CD14-positive monocyte (primary cell): ENCODE data around the gene TMEM258. TPM values are rescaled to one million over a fixed set of nuclear protein-coding genes. Genes with fewer than 3 reads are reported as not detected.

Experiments
- DNase-seq, 3 donors: peaks; one replicate each; pipeline ENCODE4 v3.0.0-alpha.2; 2011 to 2022
- H2AFZ ChIP-seq: 2 replicates; pipeline ENCODE4 v1.6.0; 2012; ENCODE audit warnings: mild to moderate bottlenecking, low read depth, low read length, inconsistent platforms; ENCODE audit not compliant: insufficient read depth, poor library complexity, severe bottlenecking
- H3K27ac ChIP-seq, 2 donors: 1 replicate in 1 of 2; 2 replicates in 1 of 2; pipeline ENCODE4 v1.5.1; 2012 to 2013; ENCODE audit warnings: low read length in 2 of 2, control low read depth in 1 of 2, inconsistent platforms in 1 of 2, low read depth in 1 of 2, mild to moderate bottlenecking in 1 of 2
- H3K27me3 ChIP-seq, 2 donors: one replicate each; pipeline versions ENCODE4 v1.6.0 to v1.6.1; 2011 to 2013; ENCODE audit warnings: low read length in 2 of 2; ENCODE audit not compliant: control insufficient read depth in 2 of 2, insufficient read depth in 2 of 2
- H3K36me3 ChIP-seq, 2 donors: replicated peaks in 1 of 2; 1 replicate in 1 of 2; 2 replicates in 1 of 2; pipeline versions ENCODE4 v1.5.1 to v1.6.1; 2012 to 2013; ENCODE audit warnings: low read length in 2 of 2, control low read depth in 1 of 2, inconsistent platforms in 1 of 2, mild to moderate bottlenecking in 1 of 2; ENCODE audit not compliant: insufficient read depth in 2 of 2, control insufficient read depth in 1 of 2
- H3K4me1 ChIP-seq, 2 donors: 1 replicate in 1 of 2; 2 replicates in 1 of 2; pipeline versions ENCODE4 v1.5.1 to v1.6.1; 2012 to 2013; ENCODE audit warnings: low read length in 2 of 2, control low read depth in 1 of 2, inconsistent platforms in 1 of 2, mild to moderate bottlenecking in 1 of 2, moderate library complexity in 1 of 2; ENCODE audit not compliant: insufficient read depth in 2 of 2, control insufficient read depth in 1 of 2
- H3K4me2 ChIP-seq: replicated peaks from 2 replicates; pipeline ENCODE3; 2012; ENCODE audit warnings: low read length, moderate library complexity, mild to moderate bottlenecking; ENCODE audit not compliant: poor library complexity, severe bottlenecking; ENCODE audit errors: extremely low read depth
- H3K4me3 ChIP-seq, 3 experiments: fragments of 200-600 bp in 1 of 3; sonication (generic) in 1 of 3; replicated peaks in 1 of 3; 1 replicate in 2 of 3; 2 replicates in 1 of 3; pipeline ENCODE4 v1.5.1; 2011 to 2013; ENCODE audit warnings: low read length in 3 of 3, mild to moderate bottlenecking in 3 of 3, control low read depth in 2 of 3, low read depth in 2 of 3, inconsistent platforms in 1 of 3, moderate library complexity in 1 of 3
- H3K79me2 ChIP-seq: 2 replicates; pipeline ENCODE4 v1.6.0; 2012; ENCODE audit warnings: mild to moderate bottlenecking, control low read depth, inconsistent platforms, low read length, moderate library complexity; ENCODE audit not compliant: insufficient read depth
- H3K9ac ChIP-seq: 2 replicates; pipeline ENCODE4 v1.6.0; 2017; ENCODE audit warnings: low read length, mild to moderate bottlenecking; ENCODE audit not compliant: insufficient read depth, poor library complexity, severe bottlenecking
- H3K9me3 ChIP-seq, 2 donors: replicated peaks in 1 of 2; 1 replicate in 1 of 2; 2 replicates in 1 of 2; pipeline versions ENCODE4 v1.5.1 to v1.6.1; 2012 to 2013; ENCODE audit warnings: low read length in 2 of 2, control low read depth in 1 of 2; ENCODE audit not compliant: control insufficient read depth in 1 of 2, insufficient read depth in 1 of 2
- H4K20me1 ChIP-seq: 2 replicates; pipeline ENCODE4 v1.6.0; 2012; ENCODE audit warnings: mild to moderate bottlenecking, low read length, control low read depth, moderate library complexity; ENCODE audit not compliant: insufficient read depth
- H3K27ac Mint-ChIP-seq, 7 donors: one replicate each; pipeline ENCODE4 v1.8.0; 2020; ENCODE audit warnings: mild to moderate bottlenecking in 7 of 7, mixed read lengths in 7 of 7, moderate library complexity in 6 of 7, inconsistent platforms in 2 of 7
- H3K27me3 Mint-ChIP-seq, 3 donors: one replicate each; pipeline ENCODE4 v1.8.0; 2021 to 2022; ENCODE audit warnings: low read depth in 3 of 3, mild to moderate bottlenecking in 3 of 3, mixed read lengths in 3 of 3, moderate library complexity in 3 of 3, inconsistent platforms in 1 of 3
- H3K36me3 Mint-ChIP-seq, 2 donors: one replicate each; pipeline ENCODE4 v1.8.0; 2020; ENCODE audit warnings: mixed read lengths in 2 of 2, inconsistent platforms in 1 of 2, mild to moderate bottlenecking in 1 of 2
- H3K4me1 Mint-ChIP-seq: one replicate; pipeline ENCODE4 v1.8.0; 2020; ENCODE audit warnings: mild to moderate bottlenecking, mixed read lengths
- H3K4me3 Mint-ChIP-seq, 2 donors: one replicate each; pipeline ENCODE4 v1.8.0; 2020; ENCODE audit warnings: mild to moderate bottlenecking in 2 of 2, mixed read lengths in 2 of 2, moderate library complexity in 1 of 2
- H3K9me3 Mint-ChIP-seq, 7 donors: one replicate each; pipeline ENCODE4 v1.8.0; 2020 to 2022; ENCODE audit warnings: mixed read lengths in 7 of 7, mild to moderate bottlenecking in 6 of 7, moderate library complexity in 6 of 7, inconsistent platforms in 2 of 7
- WGBS: methylation state at CpG from one replicate; pipeline ENCODE4 v1.1.5; 2013; ENCODE audit warnings: missing lambda C conversion rate; ENCODE audit not compliant: insufficient coverage; 5-methylcytosine and 5-hydroxymethylcytosine counted together
- intact Hi-C, 2 donors: fragments of 100-400 bp; cut with micrococcal nuclease; formaldehyde crosslinking; loops; one replicate each; pipeline versions ENCODE4 v1.15.0 to v1.15.1; 2023
- polyA plus RNA-seq, 3 donors: library from polyadenylated mRNA; depleted of rRNA in 1 of 3; unstranded in 2 of 3; stranded (reverse) in 1 of 3; fragments of 300-500 nt in 2 of 3; fragments of >200 nt in 1 of 3; fragmentation: Illumina TruSeq in 2 of 3; gene quantifications; 1 replicate in 2 of 3; 2 replicates in 1 of 3; pipeline ENCODE4 v1.2.3, GENCODE V29; 2012 to 2021
- TF ChIP-seq, protein P1 (sequence below): fragments of 200-600 bp; IDR thresholded peaks from one replicate; pipeline ENCODE4 v1.8.0; 2022; ENCODE audit warnings: antibody characterized with exemption, mild to moderate bottlenecking

Gene TMEM258
- polyA plus RNA-seq, 3 donors = 199 to 224 (median 220) TPM

DNA sequence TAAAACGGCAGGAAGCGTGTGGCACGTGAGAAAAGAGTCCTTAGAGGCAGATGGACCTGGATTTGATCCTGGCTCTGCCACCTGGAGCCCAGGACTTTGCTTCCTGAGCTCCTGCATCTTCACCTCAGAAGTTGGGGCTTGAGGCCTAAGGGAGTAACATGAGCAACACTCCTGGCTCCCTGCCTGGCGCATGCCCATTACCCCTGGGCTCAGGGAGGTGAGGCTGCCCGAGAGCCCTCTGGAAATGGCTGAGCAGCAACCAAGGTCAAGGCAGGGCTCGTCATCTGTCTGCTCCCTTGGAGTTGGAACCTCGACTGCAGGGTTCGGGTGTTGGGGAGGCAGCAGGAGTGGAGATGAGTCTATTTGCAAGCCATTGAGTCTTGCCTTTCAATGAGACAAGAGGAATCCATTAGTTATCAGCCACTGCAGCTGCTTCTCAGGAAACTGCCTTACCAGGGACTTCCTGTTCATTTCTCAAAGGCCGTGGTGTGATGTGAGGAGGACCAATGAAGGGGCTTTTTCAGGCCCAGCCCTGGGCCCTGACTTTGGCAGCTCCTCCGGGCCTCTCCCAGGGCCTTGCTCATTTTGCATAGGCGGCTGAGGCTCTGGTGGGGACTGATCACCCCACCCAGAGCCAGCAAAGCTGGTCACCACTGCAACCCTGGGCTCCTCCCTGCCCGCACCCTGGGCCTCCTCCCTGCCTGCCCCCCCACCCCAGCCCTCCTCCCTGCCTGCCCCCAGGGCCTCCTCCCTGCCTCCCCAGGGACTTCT, 42.1 kb upstream of the TMEM258 start:
- Histone ChIP-seq H3K9me3 (no peaks in the 10 kb centered on the region), H3K79me2 (peaks cover 22% of the 10 kb centered on the region), H3K4me1 (peaks cover 57 to 61% of the 10 kb centered on the region in 2 donors), H3K9ac (peak overlapping the region; percentile 10), H3K27ac (peak overlapping the region; percentile 43 to 75), H3K36me3 (no peaks in the 10 kb centered on the region), H3K4me3 (peak overlapping the region in 1 of 3 experiments; percentile 21), H3K27me3 (peaks cover 0 to 3% of the 10 kb centered on the region in 2 donors), H3K4me2 (peak overlapping the region; percentile 39), H4K20me1 (no peaks in the 10 kb centered on the region), H2AFZ (peak overlapping the region; percentile 85)
- peaks cover 2 to 5% (median 3%) of the 10 kb centered on the region in 3 donors for H3K27me3 Mint-ChIP-seq
- peak overlapping the region; percentile 43 to 92 (median 89) for H3K27ac Mint-ChIP-seq
- H3K4me1 Mint-ChIP-seq = peaks cover 63% of the 10 kb centered on the region
- DNase-seq = peak; percentile 35 to 62 (median 53)
- H3K4me3 Mint-ChIP-seq = peak overlapping the region in 1 of 2 donors; percentile 62
- H3K36me3 Mint-ChIP-seq = peaks cover 9 to 24% of the 10 kb centered on the region in 2 donors
- intact Hi-C loops = loop anchor here in 1 of 2 donors (5.0 kb wide), 1 partner anchor 37 kb away; no protein-coding TSS in a partner anchor
- WGBS = 30% methylated on average over 10 of the region's 12 CpGs
- H3K9me3 Mint-ChIP-seq = peaks cover 0 to 2% (median 0%) of the 10 kb centered on the region in 7 donors
- TF ChIP-seq, protein P1, sequence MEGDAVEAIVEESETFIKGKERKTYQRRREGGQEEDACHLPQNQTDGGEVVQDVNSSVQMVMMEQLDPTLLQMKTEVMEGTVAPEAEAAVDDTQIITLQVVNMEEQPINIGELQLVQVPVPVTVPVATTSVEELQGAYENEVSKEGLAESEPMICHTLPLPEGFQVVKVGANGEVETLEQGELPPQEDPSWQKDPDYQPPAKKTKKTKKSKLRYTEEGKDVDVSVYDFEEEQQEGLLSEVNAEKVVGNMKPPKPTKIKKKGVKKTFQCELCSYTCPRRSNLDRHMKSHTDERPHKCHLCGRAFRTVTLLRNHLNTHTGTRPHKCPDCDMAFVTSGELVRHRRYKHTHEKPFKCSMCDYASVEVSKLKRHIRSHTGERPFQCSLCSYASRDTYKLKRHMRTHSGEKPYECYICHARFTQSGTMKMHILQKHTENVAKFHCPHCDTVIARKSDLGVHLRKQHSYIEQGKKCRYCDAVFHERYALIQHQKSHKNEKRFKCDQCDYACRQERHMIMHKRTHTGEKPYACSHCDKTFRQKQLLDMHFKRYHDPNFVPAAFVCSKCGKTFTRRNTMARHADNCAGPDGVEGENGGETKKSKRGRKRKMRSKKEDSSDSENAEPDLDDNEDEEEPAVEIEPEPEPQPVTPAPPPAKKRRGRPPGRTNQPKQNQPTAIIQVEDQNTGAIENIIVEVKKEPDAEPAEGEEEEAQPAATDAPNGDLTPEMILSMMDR = no peak

DNA sequence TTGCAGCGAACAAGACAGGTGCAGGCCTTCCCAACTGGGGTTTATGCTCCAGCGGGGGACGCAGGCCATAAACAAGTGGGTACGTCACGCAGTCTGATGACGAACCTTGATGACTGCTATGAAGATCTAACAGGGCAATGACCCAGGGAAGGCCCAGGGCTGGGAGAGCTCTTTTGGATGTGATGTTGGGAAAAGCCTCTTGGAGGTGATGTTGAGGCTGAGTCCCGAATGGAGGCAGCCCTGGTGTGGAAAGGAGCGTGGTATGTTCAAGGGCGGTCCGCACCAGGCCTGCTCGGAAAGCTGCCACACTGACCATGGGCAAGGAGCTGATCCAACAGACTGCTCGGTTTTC, 41.5 kb upstream of the TMEM258 start:
- Histone ChIP-seq H3K4me2 (no peak overlapping the region), H2AFZ (peak overlapping the region; percentile 85), H3K9ac (peak overlapping the region; percentile 10), H3K79me2 (peaks cover 26% of the 10 kb centered on the region), H3K27ac (peak overlapping the region; percentile 43 to 75), H3K9me3 (no peaks in the 10 kb centered on the region), H4K20me1 (no peaks in the 10 kb centered on the region), H3K36me3 (no peaks in the 10 kb centered on the region), H3K4me1 (peaks cover 63 to 67% of the 10 kb centered on the region in 2 donors), H3K27me3 (peaks cover 0 to 8% of the 10 kb centered on the region in 2 donors), H3K4me3 (no peak overlapping the region)
- DNase-seq = no peak
- peak overlapping the region; percentile 43 to 92 (median 89) for H3K27ac Mint-ChIP-seq
- TF ChIP-seq, protein P1 = no peak
- H3K9me3 Mint-ChIP-seq = peaks cover 0 to 2% (median 0%) of the 10 kb centered on the region in 7 donors
- intact Hi-C loops = loop anchor here in 1 of 2 donors (5.0 kb wide), 1 partner anchor 37 kb away; no protein-coding TSS in a partner anchor
- H3K36me3 Mint-ChIP-seq = peaks cover 11 to 19% of the 10 kb centered on the region in 2 donors
- peak overlapping the region in 1 of 2 donors; percentile 62 for H3K4me3 Mint-ChIP-seq
- WGBS = 94% methylated on average over 12 of the region's 12 CpGs
- H3K4me1 Mint-ChIP-seq = peaks cover 69% of the 10 kb centered on the region
- peaks cover 7 to 9% (median 8%) of the 10 kb centered on the region in 3 donors for H3K27me3 Mint-ChIP-seq
